NCI-H1436 treated with DMSO at 0.1 percent for 48 hours (cell line): ENCODE measurements around the gene GVQW3.
A peak's percentile ranks its signal among the peaks of the same experiment; 100 is the strongest.

Experiments used
- DNase-seq: peaks from one replicate; lab custom pipeline; 2025; lab: John Stamatoyannopoulos, UW

Gene GVQW3

DNA sequence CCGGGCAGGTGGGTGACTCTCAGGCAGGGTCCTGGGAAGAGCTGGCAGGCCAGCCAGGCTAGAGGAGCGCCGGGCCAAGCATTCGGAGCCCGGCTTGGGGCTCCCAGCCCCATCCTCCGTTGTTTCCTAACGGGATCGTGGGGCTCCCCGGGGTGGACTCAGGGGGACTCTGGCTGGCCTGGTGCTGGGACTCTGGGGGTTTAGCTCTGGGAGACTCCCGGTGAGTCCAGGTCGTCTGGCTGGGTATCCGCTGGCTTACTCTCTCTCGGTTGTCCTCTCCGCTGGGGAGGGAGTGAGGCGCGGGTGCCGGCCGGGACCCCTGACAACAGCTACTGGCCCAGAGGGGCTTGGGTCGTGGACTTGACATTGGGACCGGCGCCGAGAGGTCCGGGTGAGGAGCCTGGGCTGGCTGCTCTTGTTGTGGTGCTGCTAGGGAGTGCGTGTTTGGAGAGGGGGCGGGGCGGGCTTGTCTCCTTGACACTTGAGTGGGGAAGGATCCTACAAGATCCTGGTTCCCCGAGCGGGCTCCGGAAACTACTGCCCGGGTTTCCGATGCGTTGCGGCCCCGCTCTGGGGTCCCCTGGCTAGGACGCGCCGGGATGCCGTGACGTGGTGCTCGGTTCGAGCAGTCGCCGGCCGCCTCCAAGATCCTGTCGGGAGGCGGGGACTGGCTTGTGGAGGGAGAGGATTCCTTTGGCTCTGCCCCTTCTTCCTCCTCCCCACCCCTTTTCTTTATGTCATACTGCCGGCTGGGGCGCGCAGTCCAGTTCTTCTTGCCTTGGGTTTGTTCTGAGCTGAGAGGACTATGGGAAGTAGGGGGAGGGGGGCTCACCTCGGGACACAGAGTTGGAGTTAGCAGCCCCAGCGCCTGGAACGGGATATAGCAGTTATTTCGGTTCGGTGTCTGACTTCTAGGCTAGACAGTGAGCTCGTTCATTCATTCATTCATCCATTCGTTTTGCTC is 64.3 kb downstream of the GVQW3 start:
- DNase-seq: peak; percentile 8

DNA sequence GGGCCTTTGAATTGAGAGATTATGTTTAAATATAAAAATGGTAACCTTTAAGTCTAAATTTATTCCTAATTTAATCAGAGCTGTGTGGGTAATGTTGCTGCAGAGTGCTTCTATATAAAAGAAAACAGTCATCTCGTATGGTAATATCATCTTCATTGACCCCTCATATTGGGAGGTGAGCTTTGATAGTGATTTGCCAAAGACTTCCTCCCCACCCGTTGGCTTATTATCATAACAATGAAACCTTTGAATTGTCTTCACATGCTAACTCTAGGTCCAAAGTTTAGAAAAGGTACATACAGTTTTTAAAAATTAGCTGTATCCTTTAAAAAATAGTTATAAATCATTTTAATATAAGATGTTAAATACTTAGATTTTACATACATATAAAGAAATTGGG is 67.4 kb downstream of the GVQW3 start:
- DNase-seq: no peak

DNA sequence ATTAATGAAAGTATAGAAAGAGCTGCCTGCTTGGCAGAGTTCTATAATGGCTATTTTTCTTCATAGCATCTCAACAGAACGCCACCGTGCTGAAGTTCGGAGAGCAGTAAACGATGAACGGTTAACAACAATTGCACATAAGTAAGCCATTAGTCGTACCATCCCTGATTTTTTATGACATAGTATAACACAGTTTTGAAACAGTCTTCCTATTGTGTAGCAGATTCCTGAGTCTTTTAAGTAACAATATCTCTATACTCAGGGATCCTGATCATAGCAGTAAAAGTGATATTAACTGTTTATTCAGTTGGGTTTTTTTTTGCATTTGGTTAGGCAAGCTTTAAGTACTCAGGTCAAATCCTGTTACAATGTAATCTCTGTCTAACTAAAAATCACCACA is 72.1 kb downstream of the GVQW3 start:
- no peak for DNase-seq

DNA sequence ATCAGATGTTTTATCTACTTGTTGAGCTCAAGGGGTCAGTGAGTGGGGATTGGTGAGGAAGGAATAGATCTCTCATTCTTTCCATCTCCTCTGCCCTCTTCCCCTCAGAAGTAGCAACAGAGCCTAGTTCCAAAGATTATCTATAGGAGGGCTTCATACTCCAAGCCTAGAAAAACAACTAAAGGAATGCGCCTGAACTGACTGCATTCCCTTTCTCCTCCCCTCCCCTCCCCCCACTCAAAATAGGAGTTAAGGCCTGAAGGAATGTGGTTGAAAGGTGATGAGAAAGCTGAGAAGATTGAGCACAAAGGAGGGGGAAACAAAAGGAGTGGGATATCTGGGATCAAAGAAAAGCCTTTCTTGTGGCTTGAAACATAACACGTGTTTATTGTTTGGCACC is 74.2 kb downstream of the GVQW3 start:
- no peak for DNase-seq

DNA sequence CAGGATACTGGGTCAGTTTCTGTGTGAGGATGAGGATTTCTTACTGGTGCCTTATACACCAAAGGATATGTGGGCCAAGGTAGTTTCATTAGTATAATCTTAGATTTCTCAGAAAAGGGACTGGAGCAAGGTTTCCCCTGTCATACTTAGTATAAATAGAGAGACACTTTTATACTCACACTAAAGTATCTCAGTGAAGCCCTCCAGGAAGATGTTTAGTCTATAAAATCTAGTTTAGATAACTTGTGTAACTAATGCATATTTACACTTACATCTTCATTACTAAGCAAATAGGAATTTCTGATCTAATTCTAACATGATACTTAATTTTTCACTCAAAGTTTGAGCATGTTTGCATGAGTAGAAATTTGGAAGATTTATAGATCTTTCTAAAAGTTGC is 74.8 kb downstream of the GVQW3 start:
- DNase-seq: no peak

DNA sequence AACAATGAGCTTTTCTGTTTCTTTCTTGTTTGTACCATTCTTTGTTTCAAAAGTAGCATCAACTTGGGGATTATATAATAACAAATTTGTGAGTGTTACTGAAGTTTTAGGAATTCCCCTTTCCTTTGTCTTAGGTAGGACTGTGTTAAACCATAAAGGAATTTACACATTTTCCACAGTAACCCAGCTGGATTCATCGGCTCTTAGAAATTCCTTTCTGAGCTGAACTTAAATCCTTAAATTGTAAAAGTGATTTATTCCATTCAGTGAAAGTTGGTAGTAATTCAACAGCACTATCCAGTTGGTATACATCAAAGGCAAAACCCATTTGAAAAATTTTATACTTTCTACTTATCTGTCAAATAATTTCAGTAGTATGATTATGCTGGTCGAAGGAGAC is 75.4 kb downstream of the GVQW3 start:
- no peak for DNase-seq
